Fibroblast of the aortic adventitia (primary cell): Measurements from ENCODE around the gene EHD2. TPM values are rescaled to one million over a fixed set of nuclear protein-coding genes. Genes with fewer than 3 reads are reported as not detected.
"Not testable (repeated sequence)": the region's sequence is repeated elsewhere in the genome, so short reads cannot be mapped to it uniquely, and the experiment has no call there.

Source experiments
- DNase-seq: peaks from one replicate; pipeline ENCODE4 v3.0.0-alpha.2; 2010; ENCODE audit warnings: low read depth
- H3K4me3 ChIP-seq: 2 replicates; pipeline ENCODE4 v1.5.1; 2011; ENCODE audit warnings: low read depth, mild to moderate bottlenecking, control low read depth, low read length, moderate library complexity
- CTCF ChIP-seq: IDR thresholded peaks from 2 replicates; pipeline ENCODE4 v1.5.1; 2011; ENCODE audit warnings: mild to moderate bottlenecking, low read length, control low read depth, inconsistent platforms; ENCODE audit not compliant: insufficient read depth
- total RNA-seq: library from RNA; depleted of rRNA; stranded (reverse); fragments of >200 nt; gene quantifications from 2 replicates; pipeline ENCODE4 v1.2.3, GENCODE V29; 2012; ENCODE audit warnings: low replicate concordance

The EHD2 gene
- total RNA-seq, 1 donor: 110 TPM

GRCh38 chr19:47768604-47769003 is 55.4 kb downstream of the EHD2 start:
- TF ChIP-seq CTCF: no peak
- no peak overlapping the region for H3K4me3 ChIP-seq
- DNase-seq: no peak

- no peak for TF ChIP-seq CTCF
- no peak overlapping the region for H3K4me3 ChIP-seq
- no peak for DNase-seq
These were observed 56.3 kb downstream of the EHD2 start for GRCh38 chr19:47769534-47769933.

GRCh38 chr19:47771291-47771690 is 58.1 kb downstream of the EHD2 start:
- H3K4me3 ChIP-seq, DNase-seq: not testable (repeated sequence)

GRCh38 chr19:47776568-47776967 is 63.3 kb downstream of the EHD2 start:
- no peak for TF ChIP-seq CTCF
- no peak for DNase-seq
- H3K4me3 ChIP-seq: no peak overlapping the region

- not testable (repeated sequence) for DNase-seq
These were observed 64.2 kb downstream of the EHD2 start for GRCh38 chr19:47777245-47778048.

GRCh38 chr19:47778049-47778953 is 65.1 kb downstream of the EHD2 start, which contains the start of gene SELENOW:
SELENOW (plus strand) TSS chr19:47778703; CDS start chr19:47778786, 83 bp downstream.
- DNase-seq: peak; percentile 65
- no peak for TF ChIP-seq CTCF
- peak within 1 kb of the TSS; percentile 92 for H3K4me3 ChIP-seq

More at GRCh38 chr19:47777245-47778048, 64.2 kb downstream of the EHD2 start:
- peak overlapping the region; percentile 92 for H3K4me3 ChIP-seq

GRCh38 chr19:47778954-47779351 is 65.7 kb downstream of the EHD2 start:
- TF ChIP-seq CTCF: no peak
- peak; percentile 52 for DNase-seq
- peak overlapping the region; percentile 92 for H3K4me3 ChIP-seq
